OCI-M2 (cell line): ENCODE results near the gene ESF1.
"Not testable (repeated sequence)": the region's sequence is repeated elsewhere in the genome, so short reads cannot be mapped to it uniquely, and the experiment has no call there.

Source experiments
- DNase-seq: peaks from one replicate; lab custom pipeline; 2025; ENCODE audit not compliant: unreplicated experiment; lab: John Stamatoyannopoulos, UW

The ESF1 gene

DNA sequence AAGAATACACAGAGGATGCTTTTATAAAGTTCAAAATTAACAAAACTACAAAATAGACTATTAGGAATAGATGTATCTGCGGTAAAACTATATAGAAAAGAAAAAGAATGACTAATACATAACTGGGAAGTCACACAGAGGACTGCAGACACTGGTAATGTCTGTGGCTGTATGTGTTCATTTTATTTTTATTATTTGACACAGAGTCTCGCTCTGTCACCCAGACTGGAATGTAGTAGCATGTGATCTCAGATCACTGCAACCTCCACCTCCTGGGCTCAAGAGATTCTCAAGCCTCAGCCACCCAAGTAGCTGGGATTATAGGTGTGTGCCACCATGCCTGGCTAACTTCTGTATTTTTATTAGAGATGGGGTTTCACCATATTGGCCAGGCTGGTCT, 38.9 kb downstream of the ESF1 start:
- DNase-seq: no peak

DNA sequence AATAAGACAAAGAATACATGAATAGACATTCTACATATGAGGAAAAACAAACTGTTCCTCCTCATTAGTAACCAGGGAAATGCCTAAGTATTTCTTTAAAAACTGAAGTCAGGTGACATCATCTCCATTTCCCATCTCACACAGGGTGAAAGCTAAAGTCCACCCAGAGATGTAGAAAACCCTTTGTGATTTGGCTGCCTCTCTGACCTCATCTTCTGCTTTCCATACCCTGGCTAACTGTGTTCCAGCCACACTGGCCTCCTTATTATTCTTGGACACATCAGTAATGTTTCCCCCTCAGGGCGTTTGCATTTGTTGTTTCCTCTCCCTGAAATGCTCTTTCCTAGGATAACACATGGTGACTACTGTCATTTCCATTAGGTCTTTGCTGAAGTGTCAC, 40.4 kb downstream of the ESF1 start:
- no peak for DNase-seq

DNA sequence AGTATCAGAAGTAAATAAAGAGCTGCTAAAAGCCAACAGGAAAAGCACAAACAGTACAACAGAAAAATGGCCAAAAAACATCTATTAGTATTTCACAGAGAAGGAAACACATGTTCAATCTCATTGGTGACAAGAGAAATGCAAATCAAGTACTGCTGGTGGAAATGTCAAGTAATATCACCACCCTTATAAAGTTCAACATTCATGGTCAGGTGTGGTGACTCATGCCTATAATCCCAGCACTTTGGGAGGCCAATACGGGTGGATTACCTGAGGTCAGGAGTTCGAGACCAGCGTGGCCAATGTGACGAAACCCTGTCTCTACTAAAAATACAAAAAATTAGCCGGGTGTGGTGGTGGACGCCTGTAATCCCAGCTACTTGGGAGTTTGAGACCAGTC, 42.8 kb downstream of the ESF1 start:
- DNase-seq: no peak

DNA sequence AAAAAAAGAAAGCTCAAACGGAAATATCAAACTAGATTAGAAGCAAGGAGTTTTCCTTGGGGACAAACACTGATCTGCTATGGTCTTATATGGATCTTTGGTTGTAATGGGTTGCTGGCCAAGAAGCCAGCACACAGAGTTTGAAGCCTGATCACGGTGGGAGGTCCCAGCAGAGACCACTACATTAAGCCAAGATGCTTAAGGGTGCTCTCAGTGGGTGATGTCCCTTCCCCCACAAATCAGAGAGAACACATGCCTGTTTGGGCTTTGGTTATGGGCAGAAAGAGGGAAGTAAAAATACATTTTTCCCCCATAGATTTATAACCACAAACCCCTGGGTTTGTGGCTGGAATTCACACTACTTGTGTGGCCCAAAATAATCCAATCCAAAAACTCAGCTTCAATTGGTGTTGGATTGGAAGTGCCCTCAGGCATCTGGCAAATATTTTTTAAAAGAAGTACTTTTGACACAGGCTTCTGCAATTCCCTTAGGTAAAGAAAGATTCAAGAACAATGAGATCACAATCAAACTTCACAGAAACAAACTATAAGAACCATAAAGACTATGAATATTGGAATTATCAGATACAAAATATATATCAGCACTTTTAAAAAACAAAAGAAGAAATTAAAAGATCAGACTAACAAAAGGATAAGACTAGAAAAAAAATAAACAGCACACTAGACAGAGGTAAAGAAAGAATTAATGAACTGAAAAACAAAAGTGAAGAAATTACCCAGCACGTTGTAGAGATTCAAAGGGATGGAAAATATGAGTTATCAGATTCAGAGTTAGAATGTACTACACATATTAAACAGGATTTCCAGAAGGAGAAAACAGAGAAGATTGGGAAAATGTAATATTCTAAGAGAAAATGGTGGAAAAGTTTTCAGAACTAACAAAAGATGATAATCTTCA, 44.7 kb downstream of the ESF1 start:
- DNase-seq: no peak

DNA sequence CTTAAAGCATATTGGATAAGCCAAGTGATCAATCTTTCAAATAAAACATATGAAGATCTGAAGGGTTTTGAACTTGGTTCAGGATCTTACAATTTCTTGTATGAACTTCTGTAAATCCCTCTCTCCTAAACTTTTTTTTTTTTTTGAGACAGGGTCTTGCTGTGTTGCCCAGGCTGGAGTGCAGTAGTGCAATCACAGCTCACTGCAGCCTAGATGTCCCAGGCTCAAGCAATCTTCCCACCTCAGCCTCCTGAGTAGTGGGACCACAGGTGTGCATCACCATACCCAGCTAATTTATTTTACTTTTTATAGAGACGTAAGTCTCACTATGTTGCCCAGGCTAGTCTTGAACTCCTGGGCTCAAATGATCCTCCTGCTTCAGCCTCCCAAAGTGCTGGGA, 46.5 kb downstream of the ESF1 start:
- DNase-seq: not testable (repeated sequence)

DNA sequence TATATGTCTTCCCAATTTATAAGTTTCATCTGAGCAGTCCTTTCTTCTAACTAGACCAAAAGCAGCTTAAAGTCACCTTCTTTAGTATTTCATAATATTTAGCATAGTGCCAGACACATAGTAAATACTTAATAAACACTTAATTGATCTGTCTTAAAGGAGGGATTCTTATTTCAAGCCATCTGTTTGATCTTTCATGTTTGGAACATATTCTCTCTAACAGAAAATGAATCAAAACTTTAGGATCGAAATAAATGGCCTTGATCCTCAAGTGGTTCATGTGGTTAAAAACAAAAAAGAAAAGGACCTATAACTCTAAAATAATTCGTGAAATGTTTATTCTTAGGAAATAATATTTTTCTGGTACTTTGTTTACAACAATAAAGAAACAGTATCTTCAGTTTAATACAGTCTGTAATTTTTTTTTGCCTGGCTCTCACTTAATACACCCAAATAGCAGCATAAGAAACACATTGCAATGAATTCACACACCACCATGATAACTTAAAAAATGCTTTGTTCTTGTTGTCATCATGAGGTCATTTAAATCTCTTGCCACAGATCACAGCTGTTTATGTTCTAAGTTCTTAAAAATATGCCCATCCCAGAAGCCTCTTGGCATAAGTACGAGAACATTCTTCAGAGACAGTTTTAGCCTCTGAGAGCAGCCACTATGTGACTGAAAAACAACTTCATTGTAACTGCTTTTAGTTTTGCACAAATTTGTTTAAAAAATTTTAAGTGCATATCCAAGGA, 48.1 kb downstream of the ESF1 start:
- no peak for DNase-seq

DNA sequence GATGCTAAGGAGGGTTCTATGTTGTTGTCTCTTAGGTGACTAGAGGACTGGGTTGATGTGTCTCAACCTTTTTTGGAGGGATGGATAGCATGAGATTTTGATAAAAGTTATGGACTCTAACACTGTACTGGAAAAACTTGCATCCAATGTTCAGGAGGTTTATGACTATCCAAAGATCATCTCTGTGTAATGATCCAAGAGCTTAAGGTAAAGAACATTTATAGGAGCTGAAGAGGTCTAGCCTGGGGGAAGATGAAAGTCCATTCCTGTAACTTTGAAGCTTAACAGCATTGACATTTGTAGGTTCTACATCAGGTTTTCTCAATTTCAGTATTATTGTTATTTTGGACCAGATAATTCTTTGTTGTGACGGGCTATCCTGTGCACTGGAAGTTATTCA, 48.9 kb downstream of the ESF1 start:
- DNase-seq: no peak

DNA sequence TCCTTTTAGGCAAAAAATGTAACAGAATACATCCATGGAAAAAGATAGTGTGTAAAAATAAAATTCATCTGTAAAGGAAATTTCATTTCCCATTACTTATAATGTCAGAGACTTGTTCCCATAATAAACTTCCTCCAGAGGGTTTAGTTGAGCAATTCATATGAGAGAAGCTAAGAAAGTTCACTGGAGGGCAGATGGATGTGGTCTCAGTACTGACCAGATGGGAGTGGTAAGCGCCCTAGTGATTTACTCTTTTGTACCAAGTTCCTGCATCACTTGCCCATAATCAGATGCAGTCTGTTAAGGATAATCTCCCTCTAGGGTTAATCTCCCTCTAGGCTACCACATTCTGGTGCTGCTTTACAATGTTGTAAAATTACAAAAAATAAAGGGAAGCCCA, 61.7 kb downstream of the ESF1 start:
- DNase-seq: no peak

DNA sequence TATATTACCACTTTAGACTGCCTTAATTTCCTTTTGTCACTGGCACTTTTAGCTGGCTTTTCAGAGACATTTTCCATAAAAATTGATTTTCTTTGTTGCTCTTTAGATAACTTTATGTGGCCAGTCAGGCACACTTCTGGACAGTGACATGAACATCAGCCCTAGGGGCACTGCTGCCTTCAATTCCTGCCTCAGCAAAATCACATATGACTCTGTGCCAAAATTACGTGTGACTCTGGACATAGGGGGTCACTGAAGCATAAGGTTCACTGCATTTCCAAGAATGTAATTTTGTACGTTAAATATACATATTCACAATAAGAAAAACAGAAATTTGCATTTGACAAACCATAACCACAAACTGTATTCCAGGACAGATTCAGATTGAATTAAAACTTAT, 66.5 kb downstream of the ESF1 start:
- DNase-seq: no peak

DNA sequence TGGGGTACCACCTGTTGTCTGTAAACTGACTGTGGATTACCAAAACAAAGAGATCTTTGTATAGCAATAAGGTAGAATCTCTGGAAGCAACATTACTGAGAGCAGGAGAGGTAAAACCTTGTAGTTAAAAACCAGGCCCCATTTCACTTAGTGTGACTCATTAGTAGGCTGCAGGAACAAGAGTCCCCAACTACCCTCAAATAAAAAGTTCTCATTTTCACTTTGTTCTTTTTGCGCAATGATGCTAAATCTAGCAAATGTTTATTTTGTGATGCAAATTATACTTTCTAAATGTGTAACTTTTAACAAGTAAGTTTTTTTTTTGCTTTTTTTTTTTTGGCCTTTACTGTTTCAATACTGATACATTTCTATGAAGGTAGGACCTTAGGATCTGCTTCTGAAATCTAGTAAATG, 67.1 kb downstream of the ESF1 start:
- no peak for DNase-seq

DNA sequence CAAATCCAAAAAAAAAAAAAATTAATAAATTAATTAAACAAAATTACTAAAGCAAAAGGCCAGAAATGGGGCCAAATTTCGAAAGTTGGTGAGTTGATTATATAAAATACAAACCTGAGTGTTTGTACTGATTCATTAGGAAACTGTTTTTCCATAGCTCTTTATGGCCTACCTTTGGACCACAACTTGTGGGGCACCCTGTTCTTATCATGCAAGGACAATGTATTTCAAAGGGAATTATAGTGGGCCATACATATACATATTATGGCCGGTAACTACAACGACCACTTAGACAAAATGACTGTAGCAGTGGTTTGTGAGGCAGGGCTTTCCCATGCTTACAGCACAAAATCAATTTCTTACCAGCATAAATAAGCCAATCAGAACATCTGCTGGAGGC, 69.5 kb downstream of the ESF1 start:
- DNase-seq: no peak

DNA sequence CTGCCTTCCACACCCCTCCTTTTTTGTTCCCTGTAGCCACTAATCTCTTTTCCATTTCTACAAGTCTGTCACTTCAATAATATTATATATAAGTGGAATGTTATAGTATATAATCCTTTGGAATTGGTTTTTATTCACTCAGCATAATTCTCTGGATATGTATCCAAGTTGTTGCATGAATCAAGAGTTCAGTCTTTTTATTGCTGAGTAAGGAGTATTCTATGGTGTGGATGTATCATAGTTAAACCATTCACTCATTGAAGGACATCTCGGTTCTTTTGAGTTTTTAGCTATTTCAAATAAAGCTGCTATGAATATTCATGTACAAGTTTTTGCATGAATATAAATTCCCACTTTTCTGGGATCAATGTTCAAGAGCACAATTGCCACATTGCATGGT, 76.5 kb downstream of the ESF1 start:
- DNase-seq: no peak

DNA sequence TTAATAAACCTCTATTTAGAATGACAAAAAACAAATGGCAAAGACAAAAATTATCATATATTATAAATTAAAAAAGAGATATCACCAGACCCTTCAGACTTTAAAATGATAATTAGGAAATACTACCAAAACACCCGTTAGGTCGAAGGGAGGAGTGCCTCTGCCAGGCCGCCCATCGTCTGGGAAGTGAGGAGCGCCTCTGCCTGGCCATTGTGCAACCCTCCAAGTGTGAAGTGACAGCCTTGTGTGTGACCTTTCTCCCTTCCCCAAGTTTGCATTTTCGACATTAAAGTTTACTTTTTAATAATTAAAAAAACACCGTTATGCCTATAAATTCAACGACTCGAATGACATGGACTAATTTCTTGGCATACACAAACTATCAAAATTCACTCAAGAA, 81.5 kb downstream of the ESF1 start:
- no peak for DNase-seq

DNA sequence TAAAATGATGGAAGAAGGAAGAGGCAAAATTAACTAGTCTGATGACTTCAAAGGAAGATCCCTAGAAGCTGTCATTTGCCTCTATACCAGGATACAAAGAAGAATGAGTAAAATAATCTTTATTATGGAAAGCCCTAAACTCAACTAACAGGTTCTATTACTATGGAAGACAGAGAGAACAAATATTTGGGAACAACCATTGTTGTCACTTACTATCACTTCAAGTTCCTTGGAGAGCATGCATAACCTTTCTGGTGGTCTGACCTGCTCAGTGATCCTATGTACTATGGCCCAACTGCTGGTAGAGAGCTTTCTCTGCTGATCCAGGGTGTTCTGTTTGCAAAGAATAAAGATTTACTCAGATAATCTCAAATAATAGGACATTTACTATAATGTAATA, 83.2 kb downstream of the ESF1 start:
- DNase-seq: no peak

DNA sequence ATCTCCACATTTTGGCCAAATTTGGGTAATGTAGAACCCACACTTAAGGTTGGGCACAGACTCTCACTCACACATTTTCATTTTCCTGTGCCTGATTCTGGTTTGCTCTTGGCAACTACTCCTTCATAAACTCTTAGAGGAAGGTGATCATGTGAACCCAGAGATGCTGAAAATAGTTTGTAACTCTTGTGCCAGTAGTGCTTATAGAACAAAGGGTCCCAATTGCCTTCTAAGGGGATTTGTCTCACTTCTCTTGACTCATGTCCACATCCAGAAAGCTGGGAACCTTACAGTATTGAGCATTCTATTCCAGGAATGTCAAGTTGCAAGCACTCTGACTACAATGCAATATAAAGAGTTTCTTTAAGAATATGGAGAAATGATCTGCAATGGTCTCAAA, 84.0 kb downstream of the ESF1 start:
- DNase-seq: no peak

DNA sequence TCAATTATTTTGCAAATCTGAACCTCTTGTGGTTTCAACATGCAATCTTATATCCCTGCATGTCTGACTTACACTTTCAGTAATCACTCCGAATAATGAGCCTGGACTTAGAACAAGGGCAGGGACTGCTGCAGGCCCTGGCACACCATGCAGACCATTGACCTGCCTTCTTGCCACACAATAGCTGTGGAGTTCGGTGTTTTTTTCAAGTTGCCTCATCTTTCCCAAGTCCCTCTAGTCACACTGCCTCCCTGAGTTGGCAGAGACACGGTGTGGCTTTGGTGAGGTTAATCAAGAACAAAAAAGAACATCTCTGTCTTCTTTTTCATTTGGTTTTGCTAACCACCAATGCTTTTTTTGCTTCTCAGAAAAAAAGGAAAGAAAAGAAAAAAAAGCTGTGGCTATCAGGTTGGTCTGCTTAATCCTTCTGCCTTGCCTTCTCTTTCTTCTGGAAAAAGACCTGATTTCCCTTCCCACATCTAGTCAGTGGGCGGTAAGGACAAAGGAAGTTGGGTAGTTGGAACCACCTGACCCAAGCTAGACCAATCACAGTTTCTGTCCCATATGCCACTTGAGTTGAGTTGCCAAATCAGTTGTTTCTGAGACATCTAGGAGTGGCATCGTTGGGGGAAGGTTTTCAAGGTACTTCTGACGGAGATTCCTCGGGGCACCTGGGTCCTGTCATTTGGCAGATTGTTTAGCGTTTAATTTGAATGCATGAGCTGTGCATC, 90.1 kb downstream of the ESF1 start:
- DNase-seq: no peak

DNA sequence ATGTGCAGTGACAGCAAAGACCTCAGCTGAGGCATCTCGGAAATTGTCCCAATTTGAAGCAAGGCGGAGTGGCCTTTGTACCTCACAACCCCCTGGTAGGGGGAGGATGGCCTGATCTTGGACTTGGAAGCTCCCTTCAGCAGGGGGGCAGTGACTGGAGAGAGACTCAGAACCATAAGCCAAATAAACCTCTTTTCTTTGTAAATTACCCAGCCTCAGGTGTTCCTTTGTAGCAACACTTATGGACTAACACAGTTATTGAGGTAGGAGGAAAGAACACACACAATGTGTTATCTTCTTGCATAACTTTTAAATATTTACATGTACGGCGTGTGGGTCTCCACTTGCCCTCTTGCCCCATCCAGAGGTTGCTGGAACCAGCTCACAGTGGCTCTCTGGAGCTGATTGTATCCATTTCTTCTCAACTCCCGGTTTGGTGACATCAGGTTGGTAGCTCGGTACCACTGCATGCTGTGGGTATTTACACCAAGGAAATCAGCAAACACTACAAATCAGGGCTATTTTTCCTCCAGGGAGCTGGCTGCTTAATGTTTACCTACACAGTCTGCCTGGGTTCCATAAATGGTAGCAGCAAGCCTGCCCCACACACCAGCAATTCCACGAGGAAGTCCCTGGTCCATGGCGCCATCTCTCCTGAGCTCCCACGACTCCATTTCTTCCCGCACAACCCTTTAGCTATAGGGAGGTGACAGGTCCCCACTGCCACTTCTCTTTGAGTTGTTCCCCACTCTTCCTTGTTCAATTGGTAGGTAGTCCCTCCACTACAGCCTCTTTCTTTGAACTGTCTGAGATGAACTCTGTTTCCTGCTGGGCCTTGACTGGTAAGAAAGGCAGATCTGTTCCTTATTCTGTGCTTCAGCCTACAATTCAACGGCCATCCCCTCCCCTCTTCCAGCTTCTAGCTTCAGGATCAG, 91.7 kb downstream of the ESF1 start:
- DNase-seq: no peak

DNA sequence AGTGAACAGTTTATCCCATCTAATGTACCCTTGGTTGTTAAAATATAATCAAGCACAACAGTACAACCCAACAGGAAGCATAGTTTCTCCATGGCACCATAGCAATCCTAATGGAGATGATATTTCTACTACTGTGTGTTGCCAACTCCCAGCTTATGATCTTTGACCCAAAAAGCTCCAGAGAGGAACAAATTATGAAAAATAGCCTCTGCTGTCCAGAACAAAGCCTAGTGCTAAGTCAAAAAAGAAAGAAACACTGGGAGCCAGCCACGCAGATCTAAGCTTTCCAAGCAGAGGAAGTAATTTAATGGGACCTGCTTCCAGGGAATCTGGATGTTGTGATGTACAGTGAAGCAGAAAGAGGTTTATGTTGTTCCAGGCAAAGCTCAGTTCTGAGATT, 93.8 kb downstream of the ESF1 start:
- DNase-seq: no peak

DNA sequence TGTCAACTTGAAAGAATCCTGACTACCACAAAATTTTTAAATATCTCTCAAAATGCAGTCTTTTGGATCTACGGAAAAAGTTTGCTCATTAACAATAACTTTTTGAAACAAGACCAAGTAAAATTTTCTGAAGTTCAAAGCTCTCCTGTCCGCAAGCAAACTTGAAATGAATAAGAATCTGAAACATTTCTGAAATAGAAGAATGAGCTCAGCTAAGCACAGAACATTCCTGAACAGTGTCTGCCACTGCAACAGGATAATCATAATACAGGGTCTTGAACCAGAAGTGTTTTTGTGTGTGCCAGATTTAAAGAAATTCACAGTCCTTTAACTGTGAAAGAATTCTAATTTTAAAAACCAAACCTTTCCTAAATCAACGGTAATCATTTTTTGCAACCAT, 96.9 kb downstream of the ESF1 start:
- no peak for DNase-seq

DNA sequence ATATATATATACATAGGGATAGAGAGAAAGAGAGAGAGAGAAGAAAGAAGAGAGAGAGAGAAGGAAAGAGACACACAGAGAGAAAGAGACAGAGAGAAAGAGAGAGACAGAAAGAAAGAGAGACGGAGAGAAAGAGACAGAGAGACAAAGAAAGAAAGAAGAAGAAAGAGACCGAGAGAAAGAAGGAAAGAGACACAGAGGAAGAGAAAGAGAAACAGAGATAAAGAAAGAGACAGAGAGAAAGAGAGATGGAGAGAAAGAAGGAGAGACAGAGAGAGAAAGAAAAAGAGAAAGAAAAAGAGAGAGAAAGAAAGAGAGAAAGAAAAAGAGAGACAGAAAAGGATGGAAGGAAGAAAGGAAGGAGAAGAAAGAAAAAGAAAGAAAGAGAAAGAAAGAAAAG, 99.1 kb downstream of the ESF1 start:
- no peak for DNase-seq
